Measurements from ENCODE around the gene ZNF260.
A peak's percentile ranks its signal among the peaks of the same experiment; 100 is the strongest.
"Not testable (repeated sequence)": the region's sequence is repeated elsewhere in the genome, so short reads cannot be mapped to it uniquely, and the experiment has no call there.

ZNF260 gene

GRCh38 chr19:36492689-36493453 is 35.2 kb downstream of the ZNF260 start:
- in situ Hi-C loops (cut with MboI; ENCODE audit: low sequenced_read_pairs, unreplicated experiment): loop anchor here (25.0 kb wide), 1 partner anchor 281 kb away; the partner anchor contains the start of genes ZNF146 and ZNF565
- DNase-seq (ENCODE audit: low spot score): peak; percentile 42

DNA sequence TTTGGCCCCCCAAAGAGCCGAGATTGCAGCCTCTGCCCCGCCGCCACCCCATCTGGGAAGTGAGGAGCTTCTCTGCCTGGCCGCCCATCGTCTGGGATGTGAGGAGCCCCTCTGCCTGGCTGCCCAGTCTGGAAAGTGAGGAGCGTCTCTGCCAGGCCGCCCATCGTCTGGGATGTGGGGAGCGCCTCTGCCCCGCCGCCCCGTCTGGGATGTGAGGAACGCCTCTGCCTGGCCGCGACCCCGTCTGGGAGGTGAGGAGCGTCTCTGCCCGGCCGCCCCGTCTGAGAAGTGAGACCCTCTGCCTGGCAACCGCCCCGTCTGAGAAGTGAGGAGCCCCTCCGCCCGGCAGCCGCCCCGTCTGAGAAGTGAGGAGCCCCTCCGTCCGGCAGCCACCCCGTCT is 37.2 kb downstream of the ZNF260 start:
- in situ Hi-C loops (cut with MboI; ENCODE audit: low sequenced_read_pairs, unreplicated experiment): loop anchor here (25.0 kb wide), 1 partner anchor 279 kb away; the partner anchor contains the start of genes ZNF146 and ZNF565

More at GRCh38 chr19:36492689-36493453, 35.2 kb downstream of the ZNF260 start:
- TF ChIP-seq, protein P1, sequence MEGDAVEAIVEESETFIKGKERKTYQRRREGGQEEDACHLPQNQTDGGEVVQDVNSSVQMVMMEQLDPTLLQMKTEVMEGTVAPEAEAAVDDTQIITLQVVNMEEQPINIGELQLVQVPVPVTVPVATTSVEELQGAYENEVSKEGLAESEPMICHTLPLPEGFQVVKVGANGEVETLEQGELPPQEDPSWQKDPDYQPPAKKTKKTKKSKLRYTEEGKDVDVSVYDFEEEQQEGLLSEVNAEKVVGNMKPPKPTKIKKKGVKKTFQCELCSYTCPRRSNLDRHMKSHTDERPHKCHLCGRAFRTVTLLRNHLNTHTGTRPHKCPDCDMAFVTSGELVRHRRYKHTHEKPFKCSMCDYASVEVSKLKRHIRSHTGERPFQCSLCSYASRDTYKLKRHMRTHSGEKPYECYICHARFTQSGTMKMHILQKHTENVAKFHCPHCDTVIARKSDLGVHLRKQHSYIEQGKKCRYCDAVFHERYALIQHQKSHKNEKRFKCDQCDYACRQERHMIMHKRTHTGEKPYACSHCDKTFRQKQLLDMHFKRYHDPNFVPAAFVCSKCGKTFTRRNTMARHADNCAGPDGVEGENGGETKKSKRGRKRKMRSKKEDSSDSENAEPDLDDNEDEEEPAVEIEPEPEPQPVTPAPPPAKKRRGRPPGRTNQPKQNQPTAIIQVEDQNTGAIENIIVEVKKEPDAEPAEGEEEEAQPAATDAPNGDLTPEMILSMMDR (IDR thresholded peaks at IDR 0.05; ENCODE audit: borderline replicate concordance, control extremely low read depth, extremely low read depth, insufficient read depth, missing control alignments): peak; percentile 46

DNA sequence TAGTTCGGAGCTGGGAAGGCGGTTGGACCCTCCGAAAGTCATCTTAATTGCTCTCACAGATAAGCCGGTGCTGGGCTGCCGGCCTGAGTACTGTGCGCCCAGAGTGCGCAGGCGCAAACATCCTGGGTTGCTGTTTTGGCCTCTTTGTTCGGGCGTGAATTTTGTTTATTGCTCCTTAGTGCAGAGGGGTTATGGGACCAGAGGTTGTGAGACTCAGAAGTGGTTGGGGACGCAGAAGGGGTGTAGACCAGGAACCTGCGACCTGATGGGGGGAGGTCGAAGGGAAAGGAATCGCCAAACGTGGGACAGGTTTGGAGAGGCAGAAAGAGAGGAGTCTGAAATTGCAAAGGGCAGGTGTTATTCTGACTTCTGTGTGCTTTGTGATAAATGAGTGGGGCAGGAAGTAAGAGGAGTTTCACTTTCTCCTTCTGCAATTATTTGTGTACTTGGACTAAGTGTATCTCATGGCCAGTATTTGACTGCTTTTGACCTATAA is 38.1 kb downstream of the ZNF260 start:
- in situ Hi-C loops (cut with MboI; ENCODE audit: low sequenced_read_pairs, unreplicated experiment): loop anchor here (25.0 kb wide), 1 partner anchor 278 kb away; the partner anchor contains the start of genes ZNF146 and ZNF565
- peak; percentile 83 for DNase-seq (ENCODE audit: low spot score)
- TF ChIP-seq, protein P1 (IDR thresholded peaks at IDR 0.05; ENCODE audit: borderline replicate concordance, control extremely low read depth, extremely low read depth, insufficient read depth, missing control alignments): no peak

More for the DNA sequence above, 37.2 kb downstream of the ZNF260 start:
- DNase-seq (ENCODE audit: low spot score): not testable (repeated sequence)

GRCh38 chr19:36489118-36489919 is 38.8 kb downstream of the ZNF260 start, which contains the start of gene ZNF566:
ZNF566 (minus strand) TSS chr19:36489561; CDS start chr19:36476557, 13,004 bp downstream.
- in situ Hi-C loops (cut with MboI; ENCODE audit: low sequenced_read_pairs, unreplicated experiment): loop anchor here (25.0 kb wide), 1 partner anchor 277 kb away; the partner anchor contains the start of genes ZNF146 and ZNF565
- peak; percentile 96 for DNase-seq (ENCODE audit: low spot score)
- TF ChIP-seq, protein P1 (IDR thresholded peaks at IDR 0.05; ENCODE audit: borderline replicate concordance, control extremely low read depth, extremely low read depth, insufficient read depth, missing control alignments): no peak

DNA sequence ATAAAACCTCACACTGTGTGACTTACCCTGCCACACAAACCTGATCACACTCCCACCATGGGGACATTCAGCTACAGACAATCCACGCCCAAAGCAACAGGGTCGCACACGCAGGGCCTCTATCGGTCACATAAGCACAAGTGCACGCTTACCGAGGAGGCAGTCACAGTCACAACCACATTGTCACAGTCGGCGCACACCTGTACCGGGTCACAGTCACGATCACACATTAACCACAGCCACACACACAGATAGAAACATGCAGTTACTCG is 39.3 kb downstream of the ZNF260 start:
- peak; percentile 51 for DNase-seq (ENCODE audit: low spot score)
- in situ Hi-C loops (cut with MboI; ENCODE audit: low sequenced_read_pairs, unreplicated experiment): loop anchor here (25.0 kb wide), 1 partner anchor 276 kb away; the partner anchor contains the start of genes ZNF146 and ZNF565
- TF ChIP-seq, protein P1 (IDR thresholded peaks at IDR 0.05; ENCODE audit: borderline replicate concordance, control extremely low read depth, extremely low read depth, insufficient read depth, missing control alignments): peak; percentile 42

DNA sequence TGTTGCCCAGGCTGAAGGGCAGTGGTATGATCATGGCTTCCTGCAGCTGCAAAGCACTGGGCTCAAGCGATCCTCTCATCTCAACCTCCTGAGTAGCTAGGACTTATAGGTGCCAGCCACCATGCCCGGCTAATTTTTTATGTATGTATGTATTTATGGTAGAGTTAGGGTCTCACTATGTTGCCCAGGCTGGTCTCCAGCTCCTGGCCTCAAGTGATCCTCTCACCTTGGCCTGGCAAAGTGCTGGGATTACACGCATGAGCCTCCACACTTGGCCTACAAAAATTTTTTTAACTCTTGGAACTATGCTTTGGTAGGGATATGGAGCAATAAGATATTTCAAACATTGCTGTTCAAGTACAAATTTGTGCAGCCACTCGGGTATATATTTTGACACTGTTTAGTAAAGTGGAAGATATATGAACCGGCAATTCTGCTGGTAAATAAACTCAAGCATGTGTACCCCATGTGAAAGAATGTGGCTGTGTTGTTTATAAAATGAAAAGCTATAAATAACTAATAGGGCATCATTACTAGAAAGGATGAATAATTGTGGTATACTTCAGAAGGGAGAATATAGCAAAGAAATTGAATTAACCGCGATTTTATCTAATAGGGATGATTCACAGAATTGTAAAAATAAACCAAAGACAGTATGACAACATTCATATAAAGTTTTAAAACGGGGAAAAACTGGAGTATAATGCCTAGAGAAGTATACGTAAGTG is 39.8 kb downstream of the ZNF260 start:
- in situ Hi-C loops (cut with MboI; ENCODE audit: low sequenced_read_pairs, unreplicated experiment): loop anchor here (25.0 kb wide), 1 partner anchor 276 kb away; the partner anchor contains the start of genes ZNF146 and ZNF565
- DNase-seq (ENCODE audit: low spot score): no peak
- TF ChIP-seq, protein P1 (IDR thresholded peaks at IDR 0.05; ENCODE audit: borderline replicate concordance, control extremely low read depth, extremely low read depth, insufficient read depth, missing control alignments): no peak

All from GM13976 (cell line).